H7 (cell line): ENCODE results near the gene PDS5B. TPM values are rescaled to one million over a fixed set of nuclear protein-coding genes. Genes with fewer than 3 reads are reported as not detected.

ENCODE experiments used
- DNase-seq: peaks from one replicate; pipeline ENCODE4 v3.0.0; 2012
- H3K27me3 ChIP-seq: 2 replicates; pipeline ENCODE4 v1.6.0; 2011; ENCODE audit warnings: mild to moderate bottlenecking, low read length; ENCODE audit not compliant: control insufficient read depth, insufficient read depth
- H3K36me3 ChIP-seq: replicated peaks from 2 replicates; pipeline ENCODE4 v1.5.1; 2011; ENCODE audit warnings: low read length; ENCODE audit not compliant: control insufficient read depth, insufficient read depth
- H3K4me3 ChIP-seq: 2 replicates; pipeline ENCODE4 v1.5.1; 2011; ENCODE audit warnings: low read depth, mild to moderate bottlenecking, control low read depth, low read length, moderate library complexity; ENCODE audit not compliant: insufficient read depth
- total RNA-seq: library from RNA; depleted of rRNA; stranded (reverse); fragments of >200 nt; shearing (Covaris generic); gene quantifications from 2 replicates; pipeline ENCODE4 v1.2.3, GENCODE V29; 2014

PDS5B gene
- total RNA-seq, 1 experiment from 2014 or later, result 14.2 TPM

DNA sequence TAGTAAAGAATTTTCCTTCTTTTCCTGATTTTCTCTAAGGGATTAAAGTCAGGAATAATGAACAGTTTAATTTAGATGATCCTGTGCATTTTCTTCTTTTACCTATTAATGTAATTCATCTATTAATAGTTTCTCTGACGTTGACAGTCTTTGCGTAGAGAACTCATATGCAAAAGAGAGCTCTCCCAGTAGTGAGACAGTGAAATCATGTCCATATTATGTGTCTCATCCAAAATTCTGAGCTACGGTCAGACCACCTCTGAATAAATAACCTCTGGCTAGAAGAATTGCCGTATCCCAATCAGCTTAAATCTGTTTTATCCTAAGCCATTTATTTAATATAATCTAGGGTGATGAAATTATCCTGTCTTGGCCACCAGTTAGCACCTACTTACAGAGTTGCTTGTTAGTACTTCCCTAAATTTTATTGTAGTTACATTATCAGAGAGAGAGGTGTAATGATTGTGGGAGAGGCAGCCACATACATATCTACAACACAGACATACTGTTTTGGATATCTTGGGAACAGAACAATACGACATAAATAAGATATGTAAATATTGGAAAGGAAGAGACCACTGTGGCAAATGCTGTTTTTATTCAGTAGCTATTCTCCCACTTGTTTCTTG lies 30.7 kb downstream of the PDS5B start:
- Histone ChIP-seq H3K27me3 (no peaks in the 10 kb centered on the region), H3K36me3 (no peaks in the 10 kb centered on the region), H3K4me3 (no peak overlapping the region)
- DNase-seq, result no peak

DNA sequence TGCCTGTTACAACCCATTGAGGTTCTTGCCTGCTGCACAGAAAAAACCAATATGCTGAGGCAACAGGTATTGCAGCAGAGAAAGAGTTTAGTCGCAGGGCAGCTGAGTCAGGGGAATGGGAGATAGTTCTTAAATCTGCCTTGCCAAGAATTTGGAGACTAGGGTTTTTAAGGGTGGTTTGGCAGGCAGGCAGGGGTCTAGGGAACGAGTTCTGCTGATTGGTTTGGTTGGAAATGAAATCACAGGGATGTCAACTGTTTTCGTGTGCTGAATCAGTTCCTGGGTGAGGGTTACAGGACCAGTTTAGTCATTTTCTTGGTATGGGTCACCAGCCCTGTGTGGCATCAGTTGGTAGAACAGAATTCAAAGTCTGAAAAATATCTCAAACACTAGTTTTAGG lies 36.6 kb downstream of the PDS5B start:
- H3K4me3 ChIP-seq, result no peak overlapping the region
- no peak for DNase-seq
- H3K36me3 ChIP-seq, result no peaks in the 10 kb centered on the region
- H3K27me3 ChIP-seq, result no peaks in the 10 kb centered on the region

DNA sequence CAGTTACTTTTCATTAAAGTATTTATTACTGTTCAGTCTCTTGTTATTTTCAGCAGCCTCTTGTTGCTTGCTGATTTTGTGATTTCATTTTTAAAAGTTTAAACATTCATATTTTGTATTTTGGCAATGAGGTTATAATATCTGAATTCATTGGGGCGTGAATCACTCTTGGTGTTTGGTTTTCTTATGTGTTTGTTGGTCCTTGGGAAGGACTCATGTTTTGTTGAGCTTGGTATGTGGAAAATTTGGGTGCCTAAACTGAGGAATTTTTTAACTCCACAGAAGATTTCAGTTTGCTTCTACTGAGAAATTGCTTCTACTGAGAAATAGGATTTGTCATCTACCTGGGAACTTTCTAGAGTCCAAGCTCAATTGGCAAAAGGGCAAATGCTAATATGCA lies 38.2 kb downstream of the PDS5B start:
- Histone ChIP-seq H3K4me3 (no peak overlapping the region), H3K36me3 (no peaks in the 10 kb centered on the region), H3K27me3 (no peaks in the 10 kb centered on the region)
- DNase-seq, result no peak

DNA sequence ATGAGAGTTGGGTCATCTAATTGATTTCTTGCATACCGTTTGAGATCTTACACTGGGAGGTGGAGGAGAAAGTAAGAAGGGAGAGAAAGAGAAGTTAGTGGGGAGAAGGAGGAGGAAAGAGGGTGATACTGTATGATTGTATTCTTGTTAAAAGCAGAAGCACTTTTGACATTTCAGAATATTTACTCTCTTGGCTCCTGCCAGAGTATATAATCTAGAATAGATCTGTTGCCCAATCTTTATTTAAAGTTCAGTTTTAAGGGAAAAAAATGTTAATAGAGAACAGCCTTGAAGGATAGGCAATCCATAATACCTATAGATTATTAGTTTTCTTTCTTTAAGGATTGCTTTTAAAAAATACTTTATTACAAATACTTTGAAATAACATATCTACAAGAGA lies 41.5 kb downstream of the PDS5B start:
- DNase-seq, result no peak
- Histone ChIP-seq H3K27me3 (no peaks in the 10 kb centered on the region), H3K4me3 (no peak overlapping the region), H3K36me3 (no peaks in the 10 kb centered on the region)

DNA sequence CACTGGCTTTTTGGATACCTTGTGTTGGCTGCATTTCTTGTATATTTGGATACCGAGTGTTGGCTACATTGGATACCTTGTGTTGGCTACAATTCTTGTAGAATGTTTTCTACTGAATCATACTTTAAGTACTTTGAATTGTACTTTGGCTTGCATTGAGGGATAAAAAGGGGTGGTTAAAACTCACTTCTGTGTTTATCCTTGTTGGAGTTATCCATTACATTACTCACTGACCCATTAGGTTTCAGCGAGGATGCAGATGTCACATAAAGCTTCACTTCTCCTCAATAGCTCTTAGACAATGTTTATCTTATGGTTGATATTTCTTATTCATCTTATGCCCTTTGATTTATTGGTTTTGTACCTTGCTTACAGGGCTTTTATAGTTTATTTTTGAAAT lies 43.1 kb downstream of the PDS5B start:
- DNase-seq, result no peak
- Histone ChIP-seq H3K36me3 (no peaks in the 10 kb centered on the region), H3K4me3 (no peak overlapping the region), H3K27me3 (no peaks in the 10 kb centered on the region)

DNA sequence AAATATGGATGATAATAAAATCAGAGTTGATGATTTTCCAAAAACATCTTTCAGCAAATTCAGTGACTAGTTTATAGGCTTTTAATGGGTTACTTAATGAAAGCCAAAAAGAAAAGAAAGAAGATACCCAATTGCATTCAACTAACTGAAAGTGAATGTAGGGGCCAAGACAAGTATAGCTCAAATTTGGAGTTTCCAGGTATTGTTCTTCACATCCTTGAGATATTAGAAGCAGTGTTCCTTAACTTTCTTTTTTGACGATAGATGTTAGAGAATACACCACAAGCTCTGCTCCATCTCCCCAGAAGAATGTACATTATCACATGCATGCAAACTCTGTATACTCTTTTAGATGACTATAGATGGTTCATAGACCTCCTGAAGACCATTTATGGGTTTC lies 43.6 kb downstream of the PDS5B start:
- no peak for DNase-seq
- Histone ChIP-seq H3K36me3 (no peaks in the 10 kb centered on the region), H3K4me3 (no peak overlapping the region), H3K27me3 (no peaks in the 10 kb centered on the region)

DNA sequence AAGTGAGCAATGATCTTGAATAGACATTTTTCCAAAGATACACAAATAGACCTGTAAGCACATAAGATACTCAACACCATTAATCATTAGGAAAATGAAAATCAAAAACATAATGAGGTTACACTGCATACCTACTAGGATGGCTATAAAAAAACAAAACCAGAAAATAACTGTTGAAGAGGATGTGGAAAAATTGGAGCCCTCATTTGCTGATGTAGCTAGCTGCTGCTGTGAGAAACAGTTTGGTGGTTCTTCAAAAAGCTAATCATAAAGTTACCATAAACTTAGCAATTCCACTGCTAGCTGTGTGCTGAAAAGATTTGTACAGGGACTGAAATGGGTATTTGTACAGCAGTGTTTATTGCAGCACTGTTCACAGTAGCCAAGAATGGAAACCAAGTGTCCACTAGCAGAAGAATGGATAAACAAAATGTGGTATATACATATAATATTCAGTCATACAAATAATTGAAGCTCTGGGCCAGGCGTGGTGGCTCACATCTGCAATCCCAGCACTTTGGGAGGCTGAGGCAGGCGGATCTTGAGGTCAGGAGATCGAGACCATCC lies 46.2 kb downstream of the PDS5B start:
- H3K36me3 ChIP-seq, result no peaks in the 10 kb centered on the region
- no peak overlapping the region for H3K4me3 ChIP-seq
- no peak for DNase-seq
- no peaks in the 10 kb centered on the region for H3K27me3 ChIP-seq

DNA sequence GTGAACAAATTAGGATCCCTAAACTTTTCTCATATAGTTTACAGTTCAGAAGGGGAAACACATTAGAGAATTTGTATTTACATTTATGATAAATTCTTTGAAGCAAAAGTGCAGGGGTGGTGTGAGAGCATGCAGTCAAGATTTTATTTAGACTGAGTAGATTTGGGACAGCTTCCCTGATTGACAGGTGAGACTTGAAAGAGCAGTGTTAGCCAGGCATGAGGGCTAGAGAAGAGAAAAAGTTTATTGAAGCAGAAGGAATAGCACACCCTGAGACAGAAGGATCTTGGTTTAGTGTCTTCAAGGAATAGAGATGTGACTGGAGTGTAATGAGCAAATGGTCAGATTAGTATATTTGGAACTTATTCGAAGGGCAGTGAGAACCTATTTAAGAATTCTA lies 50.5 kb downstream of the PDS5B start:
- Histone ChIP-seq H3K36me3 (no peaks in the 10 kb centered on the region), H3K4me3 (no peak overlapping the region), H3K27me3 (no peaks in the 10 kb centered on the region)
- DNase-seq, result no peak

DNA sequence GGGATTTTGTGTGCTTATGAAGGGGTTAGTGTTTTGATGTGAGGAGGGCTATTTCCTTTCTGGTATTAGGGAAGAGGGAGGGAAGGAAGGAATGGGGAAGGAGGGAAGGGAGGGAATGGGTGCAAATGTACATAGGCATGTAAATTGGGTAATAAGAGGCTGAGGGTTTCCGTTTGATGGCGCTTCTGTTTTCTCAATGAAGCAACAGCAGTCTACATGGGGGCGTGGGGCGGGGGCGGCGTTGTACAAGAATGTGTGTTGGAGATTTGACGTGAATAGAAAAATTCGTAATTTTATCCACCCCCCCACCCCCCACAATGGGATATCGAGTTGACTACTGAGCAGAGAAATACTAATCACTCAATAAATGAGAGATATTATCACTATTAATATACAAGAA lies 52.5 kb downstream of the PDS5B start:
- Histone ChIP-seq H3K4me3 (no peak overlapping the region), H3K36me3 (no peaks in the 10 kb centered on the region), H3K27me3 (no peaks in the 10 kb centered on the region)
- DNase-seq, result no peak

DNA sequence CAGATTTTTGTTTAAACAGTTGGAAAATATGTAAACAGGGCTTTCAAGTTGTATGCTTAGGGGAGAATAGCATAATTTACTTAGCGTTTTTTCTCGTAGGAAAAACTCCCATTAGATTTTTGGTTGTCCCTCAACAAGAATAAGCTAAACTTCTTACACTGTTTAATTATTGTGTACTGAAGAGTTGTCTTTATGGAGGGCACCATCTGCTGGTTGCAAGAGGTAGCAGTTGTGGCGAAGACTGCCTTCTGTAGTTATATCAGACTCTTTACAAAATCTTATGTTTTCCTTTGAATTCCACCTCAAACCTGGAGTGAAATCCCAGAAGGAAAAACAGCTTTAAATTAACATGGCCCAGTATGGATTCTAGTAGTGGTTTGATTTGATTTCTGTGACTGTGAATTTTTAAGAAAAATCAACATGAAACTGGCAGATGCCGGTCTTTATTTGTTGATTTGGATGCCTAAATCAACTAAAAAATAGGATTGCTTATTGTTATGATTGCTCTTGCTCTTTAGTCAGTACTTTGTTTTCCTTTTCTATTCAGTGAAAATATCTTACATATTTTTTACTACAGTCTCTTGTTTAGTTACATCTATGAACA lies 53.4 kb downstream of the PDS5B start:
- Histone ChIP-seq H3K36me3 (no peaks in the 10 kb centered on the region), H3K4me3 (no peak overlapping the region), H3K27me3 (no peaks in the 10 kb centered on the region)
- peak; percentile 29 for DNase-seq

DNA sequence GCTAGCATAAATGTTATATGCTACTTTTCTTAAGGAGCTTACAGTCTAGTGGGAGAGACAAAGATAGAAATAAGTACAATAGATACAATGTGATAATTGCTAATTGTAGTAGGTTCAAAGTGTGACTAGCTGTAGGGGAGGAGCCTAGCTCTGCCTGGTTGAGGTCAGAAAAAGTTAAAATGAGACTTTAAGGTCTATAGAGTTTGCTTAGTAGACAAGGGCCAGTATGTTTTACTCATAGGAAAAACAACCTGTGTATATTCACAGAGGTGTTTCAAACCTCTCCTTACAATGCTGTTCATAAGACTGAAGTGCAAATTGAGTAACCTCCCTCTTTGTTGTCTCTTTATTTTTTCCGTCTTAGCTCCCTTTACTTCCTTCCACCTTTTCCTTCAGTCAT lies 56.1 kb downstream of the PDS5B start:
- Histone ChIP-seq H3K36me3 (no peaks in the 10 kb centered on the region), H3K4me3 (no peak overlapping the region), H3K27me3 (no peaks in the 10 kb centered on the region)
- DNase-seq, result no peak

DNA sequence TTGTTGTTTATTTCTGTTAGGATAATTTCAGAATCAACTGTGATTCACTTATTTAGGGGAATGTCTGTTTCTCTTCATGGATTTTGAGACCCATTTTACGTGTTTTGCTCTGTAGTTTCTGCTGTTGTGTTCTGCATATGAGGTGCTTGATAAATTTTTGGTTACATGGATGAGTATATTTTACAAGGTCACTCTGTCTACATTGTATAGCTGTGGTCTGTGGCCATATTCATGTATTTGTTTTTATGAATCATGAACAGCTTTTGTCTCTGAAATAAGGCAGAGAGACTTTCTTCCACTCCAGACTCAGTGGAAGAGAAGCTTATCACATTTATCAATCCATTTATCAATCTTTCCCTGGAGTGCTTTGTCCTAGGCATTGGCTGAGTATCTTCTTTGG lies 56.6 kb downstream of the PDS5B start:
- no peaks in the 10 kb centered on the region for H3K36me3 ChIP-seq
- H3K4me3 ChIP-seq, result no peak overlapping the region
- H3K27me3 ChIP-seq, result no peaks in the 10 kb centered on the region
- DNase-seq, result no peak

DNA sequence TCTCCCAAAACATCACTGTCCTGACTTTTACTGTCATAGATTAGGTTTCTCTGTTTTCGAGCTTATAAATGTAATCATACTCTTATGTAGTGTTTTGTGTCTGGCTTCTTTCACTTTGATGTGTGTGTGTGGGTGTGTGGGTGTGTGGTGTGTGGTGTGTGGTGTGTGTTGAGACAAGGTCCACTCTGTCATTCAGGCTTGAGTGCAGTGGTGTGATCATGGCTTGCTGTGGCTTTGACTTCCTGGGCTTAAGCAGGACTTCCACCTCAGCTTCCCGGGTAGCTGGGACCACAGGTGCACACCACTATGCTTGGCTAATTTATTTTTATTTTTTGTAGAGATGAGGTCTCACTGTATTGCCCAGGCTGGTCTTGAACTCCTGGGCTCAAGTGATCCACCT lies 59.6 kb downstream of the PDS5B start:
- no peak for DNase-seq
- Histone ChIP-seq H3K27me3 (no peaks in the 10 kb centered on the region), H3K4me3 (no peak overlapping the region), H3K36me3 (no peaks in the 10 kb centered on the region)

DNA sequence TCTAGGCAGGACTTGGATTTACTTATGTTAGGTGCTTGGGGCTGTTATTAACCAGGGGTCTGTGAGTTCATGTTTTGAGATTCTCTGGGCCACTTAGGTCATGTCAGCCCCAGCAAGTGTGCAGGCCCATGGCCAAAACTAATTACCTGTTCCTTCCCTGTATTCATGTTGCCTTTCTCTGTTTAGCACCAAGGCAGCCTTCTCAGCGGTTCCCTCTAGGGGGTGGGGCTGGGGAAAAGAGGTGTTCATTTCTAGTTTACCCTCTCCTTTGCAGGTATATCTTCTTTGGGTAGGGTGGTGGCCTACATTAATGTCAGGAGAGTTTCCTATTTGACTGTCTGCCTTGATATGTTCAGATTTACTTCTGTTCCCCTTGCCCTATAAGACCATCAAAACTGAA lies 61.7 kb downstream of the PDS5B start:
- peak; percentile 16 for DNase-seq
- no peak overlapping the region for H3K4me3 ChIP-seq
- no peaks in the 10 kb centered on the region for H3K27me3 ChIP-seq
- H3K36me3 ChIP-seq, result no peaks in the 10 kb centered on the region

DNA sequence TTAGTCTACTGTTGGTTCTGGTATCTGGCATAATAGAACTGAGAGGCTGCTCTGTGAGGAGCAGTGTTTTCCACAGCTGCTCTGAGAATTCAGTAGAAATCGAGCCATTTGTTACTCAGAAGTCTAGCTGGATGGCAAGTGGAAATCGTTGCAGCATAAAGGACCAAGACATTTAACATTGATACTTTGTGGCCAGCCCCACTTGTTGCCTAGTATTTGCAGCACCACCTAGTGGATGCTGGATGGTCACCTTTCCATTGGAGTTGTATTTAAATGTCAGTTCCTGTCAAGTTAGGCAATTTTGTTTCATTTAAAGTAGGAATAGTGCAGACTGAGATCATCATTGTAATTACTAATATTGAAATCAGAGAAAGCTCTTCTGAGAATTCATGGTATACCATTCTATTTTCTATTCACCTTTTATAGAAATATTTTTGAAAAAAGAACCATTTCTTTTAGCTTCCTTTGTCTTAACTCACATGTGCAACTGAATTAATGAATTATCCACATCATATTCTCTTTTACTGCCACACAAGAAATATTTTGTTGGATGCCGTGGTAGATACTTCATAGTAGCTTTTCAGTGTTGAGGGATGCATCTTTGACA lies 64.6 kb downstream of the PDS5B start:
- H3K36me3 ChIP-seq, result no peaks in the 10 kb centered on the region
- H3K4me3 ChIP-seq, result no peak overlapping the region
- DNase-seq, result peak; percentile 26
- no peaks in the 10 kb centered on the region for H3K27me3 ChIP-seq
